KMS-11 (cell line): ENCODE results near the gene CELF4.
"Not testable (repeated sequence)": the region's sequence is repeated elsewhere in the genome, so short reads cannot be mapped to it uniquely, and the experiment has no call there.

Experiments used
- H2AFZ ChIP-seq: fragments of 200-600 bp; sonication (generic); 2 replicates; pipeline ENCODE4 v1.6.1; 2016; ENCODE audit warnings: antibody characterized with exemption, mixed run types, low read depth
- H3K27ac ChIP-seq: fragments of 200-600 bp; sonication (generic); 2 replicates; pipeline ENCODE4 v1.6.1; 2016; ENCODE audit warnings: mild to moderate bottlenecking, mixed run types
- H3K27me3 ChIP-seq: fragments of 200-600 bp; sonication (generic); 2 replicates; pipeline ENCODE4 v1.6.1; 2017; ENCODE audit warnings: mild to moderate bottlenecking, low read depth, mixed run types, moderate library complexity; ENCODE audit not compliant: insufficient read depth
- H3K36me3 ChIP-seq: fragments of 200-600 bp; sonication (generic); 2 replicates; pipeline ENCODE4 v1.6.1; 2017; ENCODE audit warnings: mild to moderate bottlenecking, mixed run types; ENCODE audit not compliant: insufficient read depth
- H3K4me1 ChIP-seq: fragments of 200-600 bp; sonication (generic); 2 replicates; pipeline ENCODE4 v1.6.1; 2016; ENCODE audit warnings: mild to moderate bottlenecking, low read depth, mixed run types; ENCODE audit not compliant: poor library complexity, severe bottlenecking
- H3K4me2 ChIP-seq: fragments of 200-600 bp; sonication (generic); 2 replicates; pipeline ENCODE4 v1.7.0; 2016; ENCODE audit warnings: mild to moderate bottlenecking, mixed run types
- H3K4me3 ChIP-seq: fragments of 200-600 bp; sonication (generic); IDR thresholded peaks from 2 replicates; pipeline ENCODE4 v1.6.1; 2017; ENCODE audit warnings: low read depth, low read length, mixed read lengths; ENCODE audit not compliant: insufficient read depth
- H3K79me2 ChIP-seq: fragments of 200-600 bp; sonication (generic); 2 replicates; pipeline ENCODE4 v1.6.1; 2016; ENCODE audit warnings: low read depth, mixed run types; ENCODE audit not compliant: insufficient read depth
- H3K9ac ChIP-seq: fragments of 200-600 bp; sonication (generic); 2 replicates; pipeline ENCODE4 v1.6.1; 2016; ENCODE audit warnings: mild to moderate bottlenecking, mixed run types
- H4K20me1 ChIP-seq: fragments of 200-600 bp; sonication (generic); 2 replicates; pipeline ENCODE4 v1.6.1; 2016; ENCODE audit warnings: mild to moderate bottlenecking, mixed run types; ENCODE audit not compliant: insufficient read depth
- CTCF ChIP-seq: fragments of 200-600 bp; sonication (generic); conservative IDR thresholded peaks from 2 replicates; pipeline ENCODE4 v1.6.1; 2017; ENCODE audit warnings: low read depth, mild to moderate bottlenecking, antibody characterized with exemption, low read length, moderate library complexity, mixed read lengths

The CELF4 gene

GRCh38 chr18:37470986-37471385, 94.6 kb downstream of the CELF4 start:
- no peaks in the 10 kb centered on the region for H3K27me3 ChIP-seq
- no peak overlapping the region for H2AFZ ChIP-seq
- H3K4me1 ChIP-seq: no peaks in the 10 kb centered on the region
- H3K4me3 ChIP-seq: no peak overlapping the region
- TF ChIP-seq CTCF: no peak
- H3K9ac ChIP-seq: no peak overlapping the region
- no peaks in the 10 kb centered on the region for H3K36me3 ChIP-seq
- H3K4me2 ChIP-seq: no peak overlapping the region
- H3K27ac ChIP-seq: no peak overlapping the region
- no peaks in the 10 kb centered on the region for H4K20me1 ChIP-seq
- no peaks in the 10 kb centered on the region for H3K79me2 ChIP-seq

- H3K4me2 ChIP-seq: no peak overlapping the region
- no peak for TF ChIP-seq CTCF
- no peaks in the 10 kb centered on the region for H3K79me2 ChIP-seq
- H3K4me1 ChIP-seq: no peaks in the 10 kb centered on the region
- H3K27ac ChIP-seq: no peak overlapping the region
- no peaks in the 10 kb centered on the region for H3K36me3 ChIP-seq
- no peak overlapping the region for H2AFZ ChIP-seq
- no peak overlapping the region for H3K9ac ChIP-seq
- H4K20me1 ChIP-seq: no peaks in the 10 kb centered on the region
- H3K27me3 ChIP-seq: no peaks in the 10 kb centered on the region
- H3K4me3 ChIP-seq: no peak overlapping the region
These were observed 98.5 kb downstream of the CELF4 start for GRCh38 chr18:37467002-37467662.

GRCh38 chr18:37465958-37466357, 99.6 kb downstream of the CELF4 start:
- H3K36me3 ChIP-seq: no peaks in the 10 kb centered on the region
- H3K27ac ChIP-seq: no peak overlapping the region
- no peak overlapping the region for H3K9ac ChIP-seq
- H3K4me2 ChIP-seq: no peak overlapping the region
- no peaks in the 10 kb centered on the region for H3K4me1 ChIP-seq
- no peak overlapping the region for H3K4me3 ChIP-seq
- no peaks in the 10 kb centered on the region for H3K27me3 ChIP-seq
- no peak overlapping the region for H2AFZ ChIP-seq
- no peak for TF ChIP-seq CTCF
- no peaks in the 10 kb centered on the region for H3K79me2 ChIP-seq
- no peaks in the 10 kb centered on the region for H4K20me1 ChIP-seq

- H3K79me2 ChIP-seq: no peaks in the 10 kb centered on the region
- no peak overlapping the region for H3K27ac ChIP-seq
- H3K27me3 ChIP-seq: no peaks in the 10 kb centered on the region
- no peak for TF ChIP-seq CTCF
- H4K20me1 ChIP-seq: no peaks in the 10 kb centered on the region
- H3K9ac ChIP-seq: no peak overlapping the region
- H3K4me2 ChIP-seq: no peak overlapping the region
- H2AFZ ChIP-seq: no peak overlapping the region
- H3K4me1 ChIP-seq: no peaks in the 10 kb centered on the region
- H3K4me3 ChIP-seq: no peak overlapping the region
- no peaks in the 10 kb centered on the region for H3K36me3 ChIP-seq
These were observed 101.3 kb downstream of the CELF4 start for GRCh38 chr18:37464257-37464656.

GRCh38 chr18:37461329-37461728, 104.3 kb downstream of the CELF4 start:
- not testable (repeated sequence) for H4K20me1 ChIP-seq, H3K4me2 ChIP-seq, H3K36me3 ChIP-seq, H3K4me3 ChIP-seq, H3K27me3 ChIP-seq, H3K79me2 ChIP-seq, H3K27ac ChIP-seq, H3K9ac ChIP-seq, H2AFZ ChIP-seq, H3K4me1 ChIP-seq
